MM.1S (cell line): ENCODE measurements around the gene GRIK2.

Experiments
- EZH2 ChIP-seq: fragments of 300-600 bp; sonication (generic); optimal IDR thresholded peaks from 2 replicates; pipeline ENCODE3; 2017; ENCODE audit warnings: low read depth, mild to moderate bottlenecking, antibody characterized with exemption, low read length, mixed read lengths
- EZH2phosphoT487 ChIP-seq: fragments of 300-600 bp; sonication (generic); IDR thresholded peaks from 2 replicates; pipeline ENCODE4 v1.6.1; 2018; ENCODE audit warnings: antibody characterized with exemption, low read length
- TF ChIP-seq, protein P1 (sequence below): fragments of 300-600 bp; sonication (generic); IDR thresholded peaks from 2 replicates; pipeline ENCODE4 v1.5.1; 2016; ENCODE audit warnings: antibody characterized with exemption, low read length, mixed read lengths

DNA sequence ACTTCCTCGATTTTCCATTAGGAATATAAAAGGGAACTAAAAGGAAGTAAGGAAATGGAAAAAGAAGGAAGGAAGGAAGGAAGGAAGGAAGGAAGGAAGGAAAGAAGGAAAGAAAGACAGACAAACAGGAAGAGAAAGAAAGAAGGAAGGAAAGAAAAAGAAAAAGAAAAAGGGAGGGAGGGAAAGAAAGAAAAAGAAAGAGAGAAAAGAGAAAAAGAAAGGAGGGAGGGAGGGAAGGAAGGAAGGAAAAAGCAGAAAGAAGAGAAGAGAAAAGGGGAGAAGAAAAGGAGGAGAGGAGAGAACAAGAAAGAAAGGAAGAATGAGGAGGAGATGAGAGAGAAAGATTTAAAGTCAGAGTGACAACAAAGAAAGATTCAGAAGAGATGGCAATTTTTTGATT lies 724.5 kb downstream of the GRIK2 start:
- TF ChIP-seq EZH2phosphoT487 (no peak), EZH2 (no peak)
- TF ChIP-seq, protein P1, sequence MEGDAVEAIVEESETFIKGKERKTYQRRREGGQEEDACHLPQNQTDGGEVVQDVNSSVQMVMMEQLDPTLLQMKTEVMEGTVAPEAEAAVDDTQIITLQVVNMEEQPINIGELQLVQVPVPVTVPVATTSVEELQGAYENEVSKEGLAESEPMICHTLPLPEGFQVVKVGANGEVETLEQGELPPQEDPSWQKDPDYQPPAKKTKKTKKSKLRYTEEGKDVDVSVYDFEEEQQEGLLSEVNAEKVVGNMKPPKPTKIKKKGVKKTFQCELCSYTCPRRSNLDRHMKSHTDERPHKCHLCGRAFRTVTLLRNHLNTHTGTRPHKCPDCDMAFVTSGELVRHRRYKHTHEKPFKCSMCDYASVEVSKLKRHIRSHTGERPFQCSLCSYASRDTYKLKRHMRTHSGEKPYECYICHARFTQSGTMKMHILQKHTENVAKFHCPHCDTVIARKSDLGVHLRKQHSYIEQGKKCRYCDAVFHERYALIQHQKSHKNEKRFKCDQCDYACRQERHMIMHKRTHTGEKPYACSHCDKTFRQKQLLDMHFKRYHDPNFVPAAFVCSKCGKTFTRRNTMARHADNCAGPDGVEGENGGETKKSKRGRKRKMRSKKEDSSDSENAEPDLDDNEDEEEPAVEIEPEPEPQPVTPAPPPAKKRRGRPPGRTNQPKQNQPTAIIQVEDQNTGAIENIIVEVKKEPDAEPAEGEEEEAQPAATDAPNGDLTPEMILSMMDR, result no peak
